DOHH2 (cell line): Measurements from ENCODE around the gene SORBS2.

ENCODE experiments used
- H3F3A ChIP-seq: fragments of 200-600 bp; sonication (generic), shearing (Covaris generic); 2 replicates; pipeline ENCODE4 v1.6.0; 2016; ENCODE audit warnings: antibody characterized with exemption, mild to moderate bottlenecking; ENCODE audit not compliant: control insufficient read depth, insufficient read depth
- H3K27ac ChIP-seq: fragments of 200-600 bp; sonication (generic); 2 replicates; pipeline ENCODE4 v1.5.1; 2014; ENCODE audit warnings: low read depth, mild to moderate bottlenecking, low read length, moderate library complexity
- H3K27me3 ChIP-seq: fragments of 200-600 bp; sonication (generic); 2 replicates; pipeline ENCODE4 v1.6.1; 2014; ENCODE audit warnings: mild to moderate bottlenecking, low read length, mixed read lengths; ENCODE audit not compliant: control insufficient read depth
- H3K36me3 ChIP-seq: fragments of 200-600 bp; sonication (generic); 2 replicates; pipeline ENCODE4 v1.6.1; 2014; ENCODE audit warnings: mild to moderate bottlenecking, low read length, moderate library complexity, mixed read lengths; ENCODE audit not compliant: control insufficient read depth
- H3K4me1 ChIP-seq: fragments of 200-600 bp; sonication (generic); 2 replicates; pipeline ENCODE4 v1.6.1; 2014; ENCODE audit warnings: mild to moderate bottlenecking, low read length, mixed read lengths; ENCODE audit not compliant: control insufficient read depth
- H3K4me2 ChIP-seq: fragments of 200-600 bp; sonication (generic); 2 replicates; pipeline ENCODE4 v1.6.0; 2014; ENCODE audit warnings: mild to moderate bottlenecking, low read length, moderate library complexity
- H3K4me3 ChIP-seq: fragments of 200-600 bp; sonication (generic); 2 replicates; pipeline ENCODE4 v1.5.1; 2014; ENCODE audit warnings: mild to moderate bottlenecking, low read length, mixed read lengths
- H3K79me2 ChIP-seq: fragments of 200-600 bp; sonication (generic); 2 replicates; pipeline ENCODE4 v1.6.1; 2014; ENCODE audit warnings: mild to moderate bottlenecking, low read length, mixed read lengths; ENCODE audit not compliant: control insufficient read depth
- H3K9me2 ChIP-seq: fragments of 200-600 bp; sonication (generic); replicated peaks from 2 replicates; pipeline ENCODE4 v1.6.1; 2014; ENCODE audit warnings: mild to moderate bottlenecking, low read length, mixed read lengths; ENCODE audit not compliant: control insufficient read depth
- H3K9me3 ChIP-seq: fragments of 200-600 bp; sonication (generic); 2 replicates; pipeline ENCODE4 v1.6.1; 2014; ENCODE audit warnings: antibody characterized with exemption, low read length, mixed read lengths; ENCODE audit not compliant: control insufficient read depth, insufficient read depth
- H4K20me1 ChIP-seq: fragments of 200-600 bp; sonication (generic); 2 replicates; pipeline ENCODE4 v1.6.0; 2014; ENCODE audit warnings: low read depth, mild to moderate bottlenecking, antibody characterized with exemption, low read length, moderate library complexity; ENCODE audit not compliant: control insufficient read depth, insufficient read depth
- EZH2phosphoT487 ChIP-seq: fragments of 200-600 bp; sonication (generic); IDR thresholded peaks from 2 replicates; pipeline ENCODE4 v1.6.1; 2017; ENCODE audit warnings: borderline replicate concordance, mild to moderate bottlenecking, antibody characterized with exemption, low read length, moderate library complexity, mixed read lengths
- TF ChIP-seq, protein P1 (sequence below): fragments of 200-600 bp; sonication (generic); IDR thresholded peaks from one replicate; pipeline ENCODE4 v1.5.1; 2014; ENCODE audit warnings: antibody characterized with exemption, mild to moderate bottlenecking, low read depth, low read length; ENCODE audit not compliant: poor library complexity, severe bottlenecking

SORBS2 gene

GRCh38 chr4:185672151-185672550, 139.8 kb downstream of the SORBS2 start:
- H3K27ac ChIP-seq: no peak overlapping the region
- no peaks in the 10 kb centered on the region; the same call in 1 of the 2 replicates for H3K27me3 ChIP-seq
- no peaks in the 10 kb centered on the region for H3K79me2 ChIP-seq
- H3K9me2 ChIP-seq: no peaks in the 10 kb centered on the region
- no peak overlapping the region for H3K4me2 ChIP-seq
- no peaks in the 10 kb centered on the region for H3K9me3 ChIP-seq
- H3K4me1 ChIP-seq: no peaks in the 10 kb centered on the region
- TF ChIP-seq, protein P1, sequence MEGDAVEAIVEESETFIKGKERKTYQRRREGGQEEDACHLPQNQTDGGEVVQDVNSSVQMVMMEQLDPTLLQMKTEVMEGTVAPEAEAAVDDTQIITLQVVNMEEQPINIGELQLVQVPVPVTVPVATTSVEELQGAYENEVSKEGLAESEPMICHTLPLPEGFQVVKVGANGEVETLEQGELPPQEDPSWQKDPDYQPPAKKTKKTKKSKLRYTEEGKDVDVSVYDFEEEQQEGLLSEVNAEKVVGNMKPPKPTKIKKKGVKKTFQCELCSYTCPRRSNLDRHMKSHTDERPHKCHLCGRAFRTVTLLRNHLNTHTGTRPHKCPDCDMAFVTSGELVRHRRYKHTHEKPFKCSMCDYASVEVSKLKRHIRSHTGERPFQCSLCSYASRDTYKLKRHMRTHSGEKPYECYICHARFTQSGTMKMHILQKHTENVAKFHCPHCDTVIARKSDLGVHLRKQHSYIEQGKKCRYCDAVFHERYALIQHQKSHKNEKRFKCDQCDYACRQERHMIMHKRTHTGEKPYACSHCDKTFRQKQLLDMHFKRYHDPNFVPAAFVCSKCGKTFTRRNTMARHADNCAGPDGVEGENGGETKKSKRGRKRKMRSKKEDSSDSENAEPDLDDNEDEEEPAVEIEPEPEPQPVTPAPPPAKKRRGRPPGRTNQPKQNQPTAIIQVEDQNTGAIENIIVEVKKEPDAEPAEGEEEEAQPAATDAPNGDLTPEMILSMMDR: no peak
- TF ChIP-seq EZH2phosphoT487: no peak
- no peak overlapping the region for H3K4me3 ChIP-seq
- H3K36me3 ChIP-seq: no peaks in the 10 kb centered on the region
- H3F3A ChIP-seq: no peaks in the 10 kb centered on the region
- no peaks in the 10 kb centered on the region for H4K20me1 ChIP-seq

DNA sequence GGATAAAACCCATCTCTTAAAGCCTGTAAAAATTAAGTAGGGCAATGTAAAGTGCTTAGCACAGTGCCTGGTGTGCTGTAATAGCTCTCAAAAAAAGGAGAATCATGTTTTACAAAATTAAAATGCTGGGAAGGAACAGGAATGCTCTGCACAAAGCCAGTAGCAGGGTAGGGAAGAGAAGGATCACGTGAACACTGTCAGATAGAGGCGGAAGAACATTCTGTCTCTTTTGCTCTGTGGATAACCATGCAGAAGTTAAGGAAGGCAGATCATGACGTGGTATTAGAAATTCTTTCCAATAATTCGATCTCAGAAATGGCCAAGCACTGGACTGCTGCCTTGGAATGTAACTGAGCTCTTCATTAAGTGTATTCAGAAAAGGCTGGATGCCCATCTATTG, 140.5 kb downstream of the SORBS2 start:
- H3K4me3 ChIP-seq: no peak overlapping the region
- H3K27me3 ChIP-seq: no peaks in the 10 kb centered on the region; the same call in 1 of the 2 replicates
- H3K9me3 ChIP-seq: no peaks in the 10 kb centered on the region
- no peaks in the 10 kb centered on the region for H3K79me2 ChIP-seq
- no peaks in the 10 kb centered on the region for H4K20me1 ChIP-seq
- H3K4me2 ChIP-seq: no peak overlapping the region
- H3K27ac ChIP-seq: no peak overlapping the region
- H3K36me3 ChIP-seq: no peaks in the 10 kb centered on the region
- H3F3A ChIP-seq: no peaks in the 10 kb centered on the region
- H3K4me1 ChIP-seq: no peaks in the 10 kb centered on the region
- TF ChIP-seq, protein P1: no peak
- TF ChIP-seq EZH2phosphoT487: no peak
- H3K9me2 ChIP-seq: no peaks in the 10 kb centered on the region

GRCh38 chr4:185671066-185671465, 140.9 kb downstream of the SORBS2 start:
- Histone ChIP-seq H3K9me2 (no peaks in the 10 kb centered on the region), H3K9me3 (no peaks in the 10 kb centered on the region), H3K36me3 (no peaks in the 10 kb centered on the region), H3K4me3 (no peak overlapping the region), H4K20me1 (no peaks in the 10 kb centered on the region), H3K27me3 (no peaks in the 10 kb centered on the region; the same call in 1 of the 2 replicates), H3K4me1 (no peaks in the 10 kb centered on the region), H3K4me2 (no peak overlapping the region), H3K79me2 (no peaks in the 10 kb centered on the region), H3K27ac (no peak overlapping the region), H3F3A (no peaks in the 10 kb centered on the region)
- TF ChIP-seq EZH2phosphoT487: no peak
- TF ChIP-seq, protein P1: no peak

GRCh38 chr4:185669288-185669687, 142.7 kb downstream of the SORBS2 start:
- no peak overlapping the region for H3K4me2 ChIP-seq
- TF ChIP-seq, protein P1: no peak
- no peak for TF ChIP-seq EZH2phosphoT487
- H3K9me2 ChIP-seq: no peaks in the 10 kb centered on the region
- no peaks in the 10 kb centered on the region for H3K36me3 ChIP-seq
- no peaks in the 10 kb centered on the region for H3K79me2 ChIP-seq
- no peaks in the 10 kb centered on the region for H3K27me3 ChIP-seq
- no peaks in the 10 kb centered on the region for H4K20me1 ChIP-seq
- no peak overlapping the region for H3K27ac ChIP-seq
- H3K4me3 ChIP-seq: no peak overlapping the region
- H3K4me1 ChIP-seq: no peaks in the 10 kb centered on the region
- no peaks in the 10 kb centered on the region for H3F3A ChIP-seq
- no peaks in the 10 kb centered on the region for H3K9me3 ChIP-seq
